Measurements from ENCODE around the gene PVR. TPM values are rescaled to one million over a fixed set of nuclear protein-coding genes. Genes with fewer than 3 reads are reported as not detected.

The PVR gene
- total and polyA plus RNA-seq, 2 of the 4 experiments (the other 2 are of a cell fraction) = 106 to 122 TPM

GRCh38 chr19:44712864-44713515 is 69.3 kb downstream of the PVR start:
- Histone ChIP-seq H3K36me3 (ENCODE audit: control insufficient read depth, insufficient read depth, low read length) (no peaks in the 10 kb centered on the region), H2BK120ac (ENCODE audit: low read depth, low read length) (no peak overlapping the region), H3K4me3 (ENCODE audit: insufficient read depth, low read depth, low read length) (no peak overlapping the region), H3K79me1 (ENCODE audit: low read depth in 1 of 2, low read length in 2 of 2) (no peaks in the 10 kb centered on the region), H2AFZ (replicated peaks; ENCODE audit: low read length, poor library complexity) (peak overlapping the region; percentile 70), H3K14ac (replicated peaks; ENCODE audit: low read depth, low read length) (no peak overlapping the region), H3K18ac (ENCODE audit: low read depth, low read length) (no peak overlapping the region), H3K56ac (ENCODE audit: extremely low read depth, insufficient read depth, low read length) (no peak overlapping the region), H3K27ac (ENCODE audit: insufficient read depth, low read length) (no peak overlapping the region), H4K5ac (ENCODE audit: low read depth, low read length) (no peak overlapping the region), H4K20me1 (ENCODE audit: insufficient read depth, low read length) (no peaks in the 10 kb centered on the region), H3K4ac (ENCODE audit: low read depth, low read length) (no peak overlapping the region), H2BK15ac (ENCODE audit: low read depth, low read length) (no peak overlapping the region), H3K27me3 (ENCODE audit: control insufficient read depth, insufficient read depth, low read length) (no peaks in the 10 kb centered on the region), H3K4me1 (ENCODE audit: control insufficient read depth, insufficient read depth, low read length) (no peaks in the 10 kb centered on the region), H2BK20ac (ENCODE audit: low read depth, low read length) (no peak overlapping the region), H3K9me1 (ENCODE audit: insufficient read depth, low read length) (no peaks in the 10 kb centered on the region), H3K9me3 (ENCODE audit: control insufficient read depth, insufficient read depth, low read length) (peaks cover 6% of the 10 kb centered on the region), H4K91ac (ENCODE audit: insufficient read depth, low read depth, low read length) (no peak overlapping the region), H3K9ac (ENCODE audit: low read depth, low read length) (no peak overlapping the region), H4K8ac (ENCODE audit: low read depth in 2 of 2, low read length in 2 of 2) (no peak overlapping the region), H2AK9ac (replicated peaks; ENCODE audit: low read depth, low read length, poor library complexity) (no peak overlapping the region), H3K4me2 (ENCODE audit: low read depth, low read length) (no peak overlapping the region), H3K23ac (ENCODE audit: low read depth, low read length) (no peak overlapping the region), H2AK5ac (ENCODE audit: low read depth, low read length) (no peak overlapping the region), H2BK5ac (ENCODE audit: low read depth, low read length, poor library complexity, severe bottlenecking) (no peak overlapping the region)
- ChIA-PET POLR2A (ENCODE audit: unreplicated experiment) (no interaction called here), CTCF (interaction anchor here (0.6 to 1.8 kb wide), 2 partner anchors 58 to 75 kb away, joined by 4 to 5 read pairs; no protein-coding TSS in a partner anchor)
- dilution Hi-C loops (cut with HindIII; ENCODE audit: low sequenced_read_pairs, unreplicated experiment) = no loop called here
- no TSS peak for BruUV-seq (replicated peaks)
- DNase-seq (no peak), ATAC-seq (ENCODE audit: low read depth) (peak; percentile 44; the same call in 1 of the 2 replicates)
- WGBS, 2 experiments (ENCODE audit: extremely low coverage in 2 of 2, insufficient read length in 1 of 2) = no CpG with 5 or more reads among the region's 4 CpGs
- intact Hi-C loops (cut with micrococcal nuclease) = no loop called here
- TF ChIP-seq POLR2A (IDR thresholded peaks at IDR 0.05; ENCODE audit: low read depth, low read length) = no peak
- peak; percentile 45; the same call in 1 of the 2 replicates for TF ChIP-seq USF2 (IDR thresholded peaks at IDR 0.05; ENCODE audit: low read depth, low read length)
- in situ Hi-C loops (cut with MboI; ENCODE audit: low sequenced_read_pairs) = no loop called here

Small RNA genes lying within 50 kb of the gene (microRNA-seq; reads per million reads assigned to microRNA genes)
- not detected for gene MIR4531 (ENCODE audit: unreplicated experiment)

Other genes starting within 250 kb of the PVR start
- 5.0 and 5.9 TPM in 2 replicates for gene ZNF285, start 242.3 kb upstream of the PVR start, total RNA-seq (2012; rRNA removed)
- gene ZNF285, start 242.3 kb upstream of the PVR start, polyA plus RNA-seq (2012; rRNA removed) = 1.4 and 1.8 TPM in 2 replicates
- gene ZNF229, start 195.4 kb upstream of the PVR start, total RNA-seq (2012; rRNA removed) = 13.1 and 17.6 TPM in 2 replicates
- gene ZNF229, start 195.4 kb upstream of the PVR start, polyA plus RNA-seq (2012; rRNA removed) = 3.0 and 3.4 TPM in 2 replicates
- gene ZNF180, start 143.4 kb upstream of the PVR start, total RNA-seq (2012; rRNA removed) = 9.7 and 26.3 TPM in 2 replicates
- 2.8 and 3.4 TPM in 2 replicates for gene ZNF180, start 143.4 kb upstream of the PVR start, polyA plus RNA-seq (2012; rRNA removed)
- gene CEACAM20, start 114.2 kb upstream of the PVR start, total RNA-seq (2012; rRNA removed) = not detected in 2 replicates
- gene CEACAM20, start 114.2 kb upstream of the PVR start, polyA plus RNA-seq (2012; rRNA removed) = not detected in 2 replicates
- under 0.01 TPM in 1 of 2 replicates, not detected in the other for gene IGSF23, start 30.3 kb upstream of the PVR start, total RNA-seq (2012; rRNA removed)
- gene IGSF23, start 30.3 kb upstream of the PVR start, polyA plus RNA-seq (2012; rRNA removed) = 0.26 and 0.27 TPM in 2 replicates
- gene CEACAM19, start 27.6 kb downstream of the PVR start, total RNA-seq (2012; rRNA removed) = 0.56 and 0.72 TPM in 2 replicates
- gene CEACAM19, start 27.6 kb downstream of the PVR start, polyA plus RNA-seq (2012; rRNA removed) = 9.3 and 10.3 TPM in 2 replicates
- not detected in 2 replicates for gene CEACAM16, start 55.2 kb downstream of the PVR start, total RNA-seq (2012; rRNA removed)
- gene CEACAM16, start 55.2 kb downstream of the PVR start, polyA plus RNA-seq (2012; rRNA removed) = not detected in 2 replicates
- 1.6 and 1.9 TPM in 2 replicates for gene BCL3, start 104.8 kb downstream of the PVR start, total RNA-seq (2012; rRNA removed)
- 24.1 and 26.0 TPM in 2 replicates for gene BCL3, start 104.8 kb downstream of the PVR start, polyA plus RNA-seq (2012; rRNA removed)
- not detected in 2 replicates for gene CBLC, start 134.0 kb downstream of the PVR start, total RNA-seq (2012; rRNA removed)
- not detected in 2 replicates for gene CBLC, start 134.0 kb downstream of the PVR start, polyA plus RNA-seq (2012; rRNA removed)
- 2.3 and 2.8 TPM in 2 replicates for gene BCAM, start 165.2 kb downstream of the PVR start, total RNA-seq (2012; rRNA removed)
- gene BCAM, start 165.2 kb downstream of the PVR start, polyA plus RNA-seq (2012; rRNA removed) = 27.5 and 35.7 TPM in 2 replicates
- gene NECTIN2, start 202.4 kb downstream of the PVR start, total RNA-seq (2012; rRNA removed) = 77.8 and 78.0 TPM in 2 replicates
- 169 and 170 TPM in 2 replicates for gene NECTIN2, start 202.4 kb downstream of the PVR start, polyA plus RNA-seq (2012; rRNA removed)
- gene TOMM40, start 247.3 kb downstream of the PVR start, total RNA-seq (2012; rRNA removed) = 51.4 and 54.8 TPM in 2 replicates
- 62.6 and 71.9 TPM in 2 replicates for gene TOMM40, start 247.3 kb downstream of the PVR start, polyA plus RNA-seq (2012; rRNA removed)